NCI-H446 treated with DMSO at 0.1 percent for 48 hours (cell line): Measurements from ENCODE around the gene CLSTN3.

Experiments used
- DNase-seq: peaks from one replicate; lab custom pipeline; 2025; lab: John Stamatoyannopoulos, UW

Gene CLSTN3

DNA sequence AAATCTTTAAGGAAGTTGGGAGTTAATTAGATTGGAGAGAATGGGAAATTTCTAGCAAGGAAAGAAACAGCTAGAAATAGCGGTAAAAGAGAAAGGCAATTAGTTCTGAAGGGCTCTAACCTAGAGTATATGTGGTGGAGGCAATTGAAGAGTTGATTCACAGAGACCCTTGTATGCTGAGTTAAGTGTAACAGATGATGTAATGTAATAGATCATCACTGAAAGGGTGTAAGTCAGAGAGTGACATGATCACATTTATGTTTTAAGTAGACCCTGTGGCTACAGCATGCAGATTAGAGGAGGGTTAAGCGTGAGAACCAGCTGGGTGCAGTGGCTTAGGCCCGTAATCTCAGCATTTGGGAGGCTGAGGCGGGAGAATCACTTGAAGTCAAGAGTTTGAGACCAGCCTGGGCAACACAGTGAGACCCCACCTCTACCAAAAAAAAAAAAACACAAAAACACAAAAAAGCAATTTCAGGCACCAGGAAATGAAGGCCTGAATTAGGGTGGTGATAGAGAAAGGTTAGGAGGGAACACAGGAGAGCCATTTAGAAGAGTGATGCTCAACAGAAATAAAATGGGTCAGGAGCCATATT lies 4.4 kb upstream of the CLSTN3 start:
- DNase-seq = no peak

DNA sequence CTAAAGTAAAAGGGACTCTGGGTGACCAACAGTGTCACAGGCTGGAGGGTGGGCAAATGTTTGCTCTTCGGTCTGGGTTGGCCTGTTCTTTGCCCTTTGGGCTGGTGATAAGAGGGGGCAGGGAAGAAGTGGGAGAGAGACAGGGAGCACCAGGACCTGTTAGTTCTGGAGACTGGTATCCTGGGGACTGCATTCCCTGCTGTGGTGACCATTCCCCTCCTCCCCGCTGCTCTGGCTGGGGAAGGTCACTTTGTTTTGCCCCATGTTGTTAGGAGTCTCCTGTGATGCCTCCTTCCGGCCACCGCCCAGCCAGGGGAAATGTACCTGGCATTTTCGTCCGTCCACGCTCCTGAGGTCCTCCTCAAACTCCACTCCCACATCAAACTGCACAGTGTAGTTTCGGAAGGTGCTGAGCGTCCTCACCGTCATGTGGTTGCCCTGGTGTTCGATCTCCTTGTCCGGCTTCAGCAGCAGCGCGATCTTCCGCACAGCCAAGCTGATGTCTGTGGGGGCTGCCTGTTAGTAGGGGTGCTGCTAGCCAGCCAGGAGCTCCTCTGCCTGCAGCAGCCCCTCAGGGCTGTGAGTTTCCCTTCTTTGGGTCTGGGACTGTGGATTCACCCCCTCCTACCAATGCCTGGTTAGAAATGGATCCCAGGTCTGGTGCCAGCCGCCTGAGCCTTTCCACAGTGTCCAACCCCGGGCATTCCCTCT lies 2.1 kb upstream of the CLSTN3 start:
- no peak for DNase-seq

DNA sequence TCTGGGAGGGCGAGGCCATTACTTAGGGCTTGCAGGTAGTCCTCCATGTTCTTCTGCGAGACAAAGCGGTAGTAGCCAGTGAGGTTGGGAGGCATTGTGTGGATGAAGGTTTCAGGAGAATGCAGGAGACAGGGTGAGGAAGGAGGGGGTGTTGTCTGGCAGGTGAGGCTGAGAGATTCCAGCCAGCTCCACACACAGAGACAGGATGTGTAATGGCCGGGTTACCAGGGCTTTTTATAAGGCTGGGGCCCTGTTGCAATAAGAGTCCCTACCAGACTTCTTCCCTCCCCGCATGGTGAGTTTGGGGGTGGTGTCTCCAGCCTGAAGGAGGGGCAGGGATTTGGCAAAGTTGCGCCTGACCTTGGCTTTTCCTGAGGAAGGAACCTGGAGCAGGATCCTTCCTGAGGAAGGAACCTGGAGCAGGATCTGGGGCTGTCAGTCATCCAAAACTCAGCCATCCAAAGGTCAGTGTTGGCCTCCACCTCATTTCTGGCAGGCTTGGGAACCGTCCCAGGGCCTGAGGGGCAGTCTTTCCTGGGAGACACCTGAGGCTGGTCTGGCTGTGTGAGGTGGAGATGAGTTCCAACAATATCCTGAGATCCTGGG lies 1.4 kb upstream of the CLSTN3 start, which contains the start of gene RBP5:
Gene RBP5, minus strand, starts transcription at position 209 of the 606 bp plus-strand sequence. Its CDS starts 114 bp downstream, at position 95.
- DNase-seq = no peak

DNA sequence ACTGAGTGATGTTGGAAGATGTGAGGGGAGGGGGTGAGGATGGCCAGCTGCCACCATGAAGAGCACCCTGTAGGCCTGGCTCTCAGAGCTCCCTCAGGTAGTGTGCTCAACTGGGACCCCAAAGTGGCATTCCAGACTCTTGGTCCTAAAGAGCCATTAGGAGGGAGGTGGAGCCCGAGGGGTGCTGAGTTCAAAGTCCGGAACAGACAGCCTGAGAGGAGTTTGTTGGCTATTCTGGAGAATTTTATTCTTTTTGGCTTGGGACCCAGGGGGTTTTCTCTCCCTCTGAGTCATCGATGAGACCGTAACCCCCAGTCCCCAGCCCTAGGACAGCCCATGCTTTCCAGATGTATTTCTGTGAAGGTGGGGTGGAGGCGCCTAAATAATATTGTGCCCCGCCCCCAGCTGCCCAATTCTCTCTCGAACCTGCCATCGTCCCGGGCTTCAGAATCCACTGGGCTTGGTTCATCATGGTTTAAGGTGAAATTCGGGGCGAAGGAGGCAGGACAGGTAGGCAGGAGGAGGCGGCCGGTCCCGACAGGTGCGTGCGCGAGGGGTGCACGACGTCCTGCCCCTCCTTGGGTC lies 792 bp upstream of the CLSTN3 start:
- no peak for DNase-seq

DNA sequence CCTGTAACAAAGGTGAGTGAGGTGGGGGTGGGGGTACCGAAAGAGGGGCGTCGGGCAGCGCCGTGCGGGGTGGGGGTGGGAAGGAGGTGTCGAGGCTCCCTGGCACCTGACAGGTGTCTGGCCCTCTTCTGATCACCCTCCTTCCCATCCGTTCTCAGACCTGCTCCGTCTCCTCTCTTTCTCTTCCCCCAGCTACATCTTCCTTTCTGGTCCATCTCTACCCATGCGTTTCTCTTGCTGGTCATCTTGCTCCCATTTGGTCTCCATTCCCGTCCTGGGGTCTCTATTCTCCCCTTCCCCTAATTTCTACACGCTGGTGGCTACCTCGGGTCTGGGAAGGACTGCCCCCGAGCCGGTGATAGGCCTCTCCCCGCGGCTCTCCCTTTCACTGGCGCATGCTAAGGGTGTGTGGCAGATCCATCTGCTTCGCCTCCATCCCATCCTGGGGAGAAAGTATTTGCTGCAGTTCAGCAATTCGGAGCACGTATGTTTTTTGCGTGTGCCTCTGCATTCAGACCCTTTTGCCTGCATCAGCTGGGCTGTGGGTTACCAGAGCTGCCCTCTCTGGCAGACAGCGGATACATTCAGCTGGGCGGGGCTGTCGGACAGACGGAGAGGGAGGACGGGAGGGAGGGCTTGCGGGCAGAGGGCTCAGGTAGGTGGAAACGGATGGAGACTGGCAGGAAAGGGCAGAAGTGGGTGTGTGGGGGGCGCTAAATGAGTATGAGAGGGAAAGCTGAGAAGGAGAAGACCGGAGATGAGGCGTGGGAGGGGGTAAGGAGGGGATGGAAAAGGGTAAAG lies 730 bp downstream of the CLSTN3 start:
- DNase-seq = no peak

DNA sequence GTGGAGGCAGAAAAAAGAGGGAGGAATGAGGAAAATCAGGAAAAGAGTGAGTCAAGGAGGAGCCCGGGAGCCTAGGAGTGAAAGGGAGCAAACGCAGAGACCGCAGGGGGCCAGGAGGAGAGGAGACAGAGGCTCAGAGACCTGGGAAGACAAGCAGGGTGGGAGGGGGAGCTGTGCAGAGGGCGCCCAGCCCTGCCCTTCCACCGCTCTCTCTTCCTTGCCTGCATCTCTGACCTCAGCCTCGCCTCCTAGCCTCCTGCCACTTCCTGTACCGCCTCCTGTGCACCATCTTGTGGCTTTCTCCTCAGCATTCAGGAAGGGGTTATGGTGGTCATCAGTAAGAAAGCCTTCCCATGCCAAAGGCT lies 1.3 kb downstream of the CLSTN3 start:
- no peak for DNase-seq

DNA sequence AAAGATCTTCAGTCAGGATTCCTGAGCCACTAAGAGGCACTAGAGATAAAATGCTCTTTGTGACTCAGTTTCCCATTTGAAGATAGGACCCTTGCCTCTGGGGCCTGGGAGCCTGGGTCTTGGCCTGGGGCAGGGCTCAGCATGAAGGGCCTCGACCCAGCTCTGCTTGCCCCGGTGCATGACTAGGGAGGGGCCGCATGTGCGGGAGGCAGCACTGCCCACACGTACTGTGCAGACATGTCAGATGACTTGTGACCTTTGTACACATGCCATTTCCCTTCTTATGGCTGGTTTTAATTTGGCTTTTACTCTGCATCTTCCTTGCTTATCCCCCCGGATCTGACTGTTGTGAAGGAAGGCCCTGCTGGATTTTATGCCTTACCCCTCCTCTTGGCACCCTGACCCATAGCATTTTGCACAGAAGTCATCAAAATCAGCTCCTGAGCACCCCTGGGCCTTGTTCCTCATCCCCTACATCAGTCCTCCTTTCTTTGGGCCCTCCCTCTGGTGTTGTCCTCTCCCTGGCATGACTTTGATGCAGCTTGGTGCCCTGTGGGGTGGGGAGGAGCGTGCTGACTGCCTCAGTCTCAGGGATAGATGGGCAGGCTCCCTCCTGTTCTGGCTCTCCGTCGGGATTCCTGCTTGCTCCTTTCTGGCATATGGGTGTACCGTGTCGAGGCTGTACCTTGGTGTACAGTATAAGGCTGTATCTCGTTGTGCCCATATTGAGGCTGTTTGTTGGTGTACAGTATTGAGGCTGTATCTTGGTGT lies 4.4 kb downstream of the CLSTN3 start:
- DNase-seq = no peak

DNA sequence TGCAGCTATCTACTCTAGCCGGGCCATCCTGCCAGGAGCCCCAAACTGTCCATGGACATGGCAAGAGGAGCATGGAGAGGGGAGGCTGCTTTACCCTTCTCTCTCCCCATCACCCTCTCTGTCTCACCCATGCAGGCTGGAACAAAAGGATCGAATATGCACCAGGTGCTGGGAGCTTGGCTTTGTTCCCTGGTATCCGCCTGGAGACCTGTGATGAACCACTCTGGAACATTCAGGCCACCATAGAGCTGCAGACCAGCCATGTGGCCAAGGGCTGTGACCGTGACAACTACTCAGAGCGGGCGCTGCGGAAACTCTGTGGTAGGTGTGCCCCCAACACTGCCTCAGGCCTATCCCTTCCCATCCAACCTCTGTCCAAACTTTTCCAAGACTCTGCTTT lies 5.9 kb downstream of the CLSTN3 start:
- no peak for DNase-seq

DNA sequence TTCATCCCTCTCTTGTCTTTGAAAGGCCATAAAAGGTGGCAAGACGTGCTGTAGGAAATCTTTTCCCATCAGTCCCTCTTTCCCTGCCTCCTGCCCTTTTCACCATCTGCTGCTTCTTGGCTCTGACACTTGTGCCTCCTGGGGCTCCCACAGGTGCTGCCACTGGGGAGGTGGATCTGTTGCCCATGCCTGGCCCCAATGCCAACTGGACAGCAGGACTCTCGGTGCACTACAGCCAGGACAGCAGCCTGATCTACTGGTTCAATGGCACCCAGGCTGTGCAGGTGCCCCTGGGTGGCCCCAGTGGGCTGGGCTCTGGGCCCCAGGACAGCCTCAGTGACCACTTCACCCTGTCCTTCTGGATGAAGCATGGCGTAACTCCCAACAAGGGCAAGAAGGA lies 6.5 kb downstream of the CLSTN3 start:
- DNase-seq = no peak

DNA sequence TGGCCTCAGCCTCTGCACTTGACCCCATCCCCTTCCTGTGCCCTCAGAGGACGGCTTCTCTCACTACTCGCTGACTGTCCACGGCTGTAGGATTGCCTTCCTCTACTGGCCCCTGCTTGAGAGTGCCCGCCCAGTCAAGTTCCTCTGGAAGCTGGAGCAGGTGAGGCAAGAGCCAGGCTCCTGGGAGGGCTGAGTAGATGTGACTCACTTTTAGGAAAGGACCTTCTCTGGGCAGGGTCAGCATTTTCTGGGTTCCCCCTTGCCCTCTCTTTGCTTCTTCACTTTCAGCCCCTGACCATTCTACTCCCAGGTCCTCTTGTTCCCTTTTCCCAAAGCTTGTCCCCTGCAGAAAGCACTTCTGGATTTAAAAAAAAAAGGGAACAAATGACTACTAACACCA lies 7.7 kb downstream of the CLSTN3 start:
- DNase-seq = no peak

DNA sequence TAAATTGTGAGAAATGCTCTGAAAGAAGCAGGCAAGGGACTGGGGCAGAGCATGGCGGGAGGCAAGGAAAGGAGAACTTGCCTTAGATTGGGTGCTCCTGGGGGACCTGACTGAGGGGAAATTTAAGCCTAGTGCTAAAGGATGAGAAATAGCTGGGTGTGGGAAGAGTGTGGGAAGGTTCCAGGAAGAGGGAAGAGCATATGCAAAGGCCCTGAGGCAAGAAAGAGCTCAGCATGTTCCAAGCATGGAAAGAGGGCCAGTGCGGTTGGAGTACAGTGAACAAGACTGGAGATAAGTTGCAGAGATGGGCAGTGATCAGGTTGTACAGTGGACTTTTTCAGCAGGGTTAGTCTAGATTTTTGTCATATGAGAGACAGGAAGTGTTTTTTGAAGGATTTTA lies 9.0 kb downstream of the CLSTN3 start:
- no peak for DNase-seq

DNA sequence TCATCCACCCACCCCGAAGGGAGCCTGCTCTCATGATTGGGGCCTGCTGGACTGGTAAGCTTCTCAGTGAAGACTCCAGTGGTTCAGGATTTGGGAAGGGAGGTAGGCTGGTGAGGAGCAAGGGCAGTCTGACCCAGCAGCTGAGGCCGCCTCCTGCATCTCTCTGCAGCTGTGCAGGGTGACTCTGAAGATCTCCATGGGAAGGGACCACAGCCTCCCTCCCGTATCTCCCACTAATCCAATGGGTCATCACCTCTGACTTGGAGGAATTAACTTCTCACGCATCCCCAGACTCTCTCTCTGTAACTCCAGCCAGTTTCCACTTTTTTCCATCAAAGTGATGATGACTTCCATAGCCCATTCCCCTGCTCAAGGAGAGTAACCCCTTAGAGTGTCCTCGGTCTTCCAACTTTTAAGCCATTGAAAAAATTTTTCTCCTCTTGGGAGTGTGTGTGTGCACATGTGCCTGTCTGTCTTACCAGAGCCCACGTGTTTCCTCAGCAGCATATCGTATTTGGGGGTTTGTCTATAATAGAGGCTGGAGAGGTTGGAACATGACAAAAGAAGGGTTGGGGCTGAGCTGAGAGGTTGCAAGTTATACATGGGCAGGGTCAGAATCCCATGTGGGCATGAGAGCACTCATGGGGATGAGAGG lies 11.3 kb downstream of the CLSTN3 start:
- DNase-seq = no peak

DNA sequence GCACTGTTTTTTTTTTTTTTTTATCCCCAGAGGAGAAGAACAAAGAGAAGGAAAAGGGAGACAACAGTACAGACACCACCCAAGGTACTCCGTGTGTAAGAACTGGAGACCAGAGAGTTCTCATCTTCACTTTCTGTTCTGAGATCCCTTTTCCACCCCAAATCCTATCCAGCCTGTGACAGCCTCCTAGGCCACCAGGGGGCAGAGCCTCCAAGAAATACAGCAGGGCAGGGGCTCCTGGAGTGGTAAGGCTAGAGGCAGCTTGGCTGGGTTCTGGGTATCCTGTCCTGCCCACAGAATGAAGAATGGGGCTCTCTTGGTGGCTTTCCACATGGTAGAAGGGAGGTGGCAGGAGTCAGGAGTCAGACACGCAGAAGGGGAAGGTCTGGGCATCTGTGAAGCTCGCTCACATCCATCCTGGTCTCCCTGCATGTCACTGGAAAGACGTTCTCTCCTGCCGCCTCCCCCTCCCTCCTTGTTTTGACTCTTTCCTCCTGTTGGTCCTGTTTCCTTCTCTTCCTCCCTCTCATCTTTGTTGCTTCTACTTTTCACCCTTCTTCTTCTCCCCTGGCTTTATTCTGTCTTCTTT lies 12.0 kb downstream of the CLSTN3 start:
- DNase-seq = no peak

DNA sequence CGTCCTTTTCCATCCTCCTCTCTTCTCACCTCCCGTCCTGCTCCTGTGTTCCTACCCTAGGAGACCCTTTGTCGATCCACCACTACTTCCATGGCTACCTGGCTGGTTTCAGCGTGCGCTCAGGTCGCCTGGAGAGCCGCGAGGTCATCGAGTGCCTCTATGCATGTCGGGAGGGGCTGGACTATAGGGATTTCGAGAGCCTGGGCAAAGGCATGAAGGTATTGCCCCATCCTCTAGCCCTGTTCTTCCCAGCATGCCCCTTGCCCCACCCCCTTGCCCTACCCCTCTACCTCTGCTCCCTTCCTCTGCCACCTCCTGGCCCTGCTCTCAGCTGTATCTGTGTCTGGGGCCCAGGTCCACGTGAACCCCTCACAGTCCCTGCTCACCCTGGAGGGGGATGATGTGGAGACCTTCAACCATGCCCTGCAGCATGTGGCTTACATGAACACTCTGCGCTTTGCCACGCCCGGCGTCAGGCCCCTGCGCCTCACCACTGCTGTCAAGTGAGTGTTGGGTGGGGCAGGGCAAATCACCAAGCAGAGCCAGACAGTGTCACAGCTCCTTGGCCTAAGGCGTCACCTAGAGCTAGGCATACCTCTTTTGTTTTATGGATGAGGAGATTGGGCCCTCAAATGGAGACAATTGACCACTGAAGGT lies 12.8 kb downstream of the CLSTN3 start:
- DNase-seq = no peak

DNA sequence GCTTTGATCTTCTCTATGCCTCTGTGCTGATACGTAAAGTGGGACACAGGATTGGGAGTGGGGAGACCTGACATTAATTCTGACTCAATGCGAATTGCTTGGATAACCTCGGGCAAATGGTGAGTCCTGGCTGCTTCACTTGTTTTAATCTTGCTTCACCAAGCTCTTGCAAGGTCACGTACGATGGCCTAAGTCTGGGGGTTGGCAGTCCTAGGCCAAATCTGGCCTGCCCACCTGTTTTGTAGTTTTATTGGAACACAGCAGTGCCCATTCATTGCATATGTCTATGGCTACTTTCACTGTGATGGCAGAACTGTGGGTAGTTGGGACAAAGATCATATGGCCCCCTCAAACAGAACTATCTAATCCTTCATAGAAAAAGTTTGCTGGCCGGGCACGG lies 13.4 kb downstream of the CLSTN3 start:
- no peak for DNase-seq

DNA sequence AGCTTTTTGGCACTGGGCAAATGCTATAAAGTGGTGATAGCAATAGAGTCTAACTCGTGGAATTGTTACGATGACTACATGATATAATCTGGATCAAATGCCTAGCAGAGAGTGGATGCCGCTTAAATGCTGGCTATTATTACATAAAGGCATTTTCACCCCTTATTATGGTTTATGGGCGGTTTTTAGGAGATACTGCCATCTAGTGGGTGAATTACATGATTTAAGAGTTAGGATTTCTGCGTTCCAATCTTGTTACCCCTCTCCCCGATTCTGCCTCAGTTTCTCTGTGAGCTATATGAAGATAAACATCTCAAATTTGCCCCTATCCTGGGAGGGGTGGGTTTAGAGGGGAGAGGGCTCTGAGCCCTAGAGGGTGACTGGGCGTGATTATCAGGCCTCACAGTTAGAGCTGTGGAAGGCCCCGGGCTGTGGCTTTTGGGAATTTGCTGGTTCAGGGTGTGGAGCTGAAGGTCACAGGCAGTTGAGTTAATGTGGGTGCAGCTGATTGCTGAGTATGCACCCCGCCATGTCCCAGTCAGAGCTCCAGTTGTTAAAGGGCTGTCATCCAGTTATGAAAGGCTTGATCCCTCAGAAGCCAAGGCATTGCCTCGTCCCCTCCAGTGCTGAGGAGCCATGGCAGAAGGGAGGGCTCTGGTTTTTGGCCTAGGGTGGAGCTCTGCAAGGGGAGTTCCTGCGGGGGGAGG lies 14.4 kb downstream of the CLSTN3 start:
- peak; percentile 17 for DNase-seq

DNA sequence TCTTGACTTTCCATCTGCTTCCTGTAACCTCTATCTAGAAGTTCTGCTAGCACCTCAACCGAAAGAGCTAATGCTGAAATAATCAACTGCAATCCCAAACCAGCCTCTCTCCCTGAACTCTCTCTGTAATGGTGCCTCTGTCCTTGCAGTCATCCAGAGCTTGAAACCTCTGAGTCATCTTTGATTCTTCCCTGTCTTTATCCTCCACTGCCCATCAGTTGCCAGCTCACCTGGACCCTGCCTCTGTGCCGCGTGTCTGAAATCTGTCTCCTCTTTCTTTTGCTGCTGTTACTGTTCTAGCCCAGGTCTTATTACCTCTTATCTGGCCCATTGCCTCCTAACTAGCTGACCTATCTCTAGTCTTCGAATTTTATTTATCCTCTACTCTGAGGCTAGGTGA lies 15.5 kb downstream of the CLSTN3 start:
- no peak for DNase-seq

DNA sequence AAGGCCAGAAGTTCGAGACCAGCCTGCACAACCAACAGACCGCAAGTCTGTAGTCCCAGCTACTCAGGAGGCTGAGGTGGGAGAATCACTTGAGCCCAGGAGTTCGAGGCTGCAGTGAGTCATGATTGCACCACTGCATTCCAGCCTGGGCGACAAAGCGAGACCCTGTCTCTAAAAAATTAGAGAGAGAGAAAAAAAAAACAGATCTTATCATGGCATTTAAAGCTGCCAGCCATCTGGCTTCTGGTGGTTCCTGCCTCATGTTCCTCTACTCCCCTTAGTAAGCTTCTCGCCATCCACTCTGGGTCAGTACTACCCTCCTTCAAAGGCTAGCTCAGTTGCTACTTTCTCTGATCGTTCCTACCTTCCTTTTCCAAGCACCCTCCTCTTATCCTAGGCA lies 16.1 kb downstream of the CLSTN3 start:
- DNase-seq = no peak

DNA sequence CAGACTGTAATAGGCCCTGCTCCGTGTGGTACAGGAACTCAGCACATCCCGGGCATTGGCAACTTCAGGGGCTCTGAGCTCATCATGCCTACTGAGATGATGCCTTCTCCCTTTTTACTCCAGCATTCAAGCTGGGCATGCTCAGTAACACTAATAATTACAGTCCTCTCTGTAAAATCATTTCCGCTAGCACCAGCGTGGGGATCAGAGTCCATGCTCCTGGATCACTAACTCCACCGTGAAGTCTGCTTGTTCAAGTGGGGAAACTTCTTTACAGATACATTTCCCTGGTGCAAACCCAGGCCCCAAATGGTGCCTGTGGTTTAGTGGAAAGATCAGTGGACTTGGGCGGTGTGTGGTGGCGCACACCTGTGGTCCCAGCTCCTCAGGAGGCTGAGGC lies 16.7 kb downstream of the CLSTN3 start:
- DNase-seq = no peak

DNA sequence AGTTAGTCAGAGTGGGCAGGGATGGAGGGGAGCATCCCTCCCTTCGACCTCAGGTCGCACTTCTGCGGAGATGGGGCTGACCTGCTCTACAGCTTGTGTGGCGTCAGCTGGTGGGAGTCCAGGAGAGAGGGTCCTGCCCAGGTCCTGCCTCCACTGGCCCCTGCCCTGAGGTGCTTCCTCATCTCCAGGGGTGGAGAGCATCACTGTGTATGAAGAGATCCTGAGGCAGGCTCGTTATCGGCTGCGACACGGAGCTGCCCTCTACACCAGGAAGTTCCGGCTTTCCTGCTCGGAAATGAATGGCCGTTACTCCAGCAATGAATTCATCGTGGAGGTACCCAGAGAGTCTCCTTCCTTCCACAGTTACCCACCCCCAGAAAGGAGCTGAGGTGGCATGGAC lies 20.2 kb downstream of the CLSTN3 start:
- DNase-seq = no peak
